Activated CD8-positive, alpha-beta memory T cell treated with anti-CD3 and anti-CD28 coated beads for 24 hours (primary cell): ENCODE results near the gene CEP135.
"Not testable (repeated sequence)": the region's sequence is repeated elsewhere in the genome, so short reads cannot be mapped to it uniquely, and the experiment has no call there.

ENCODE experiments used
- DNase-seq: peaks from one replicate; pipeline ENCODE4 v3.0.0-alpha.2; 2020

Gene CEP135

DNA sequence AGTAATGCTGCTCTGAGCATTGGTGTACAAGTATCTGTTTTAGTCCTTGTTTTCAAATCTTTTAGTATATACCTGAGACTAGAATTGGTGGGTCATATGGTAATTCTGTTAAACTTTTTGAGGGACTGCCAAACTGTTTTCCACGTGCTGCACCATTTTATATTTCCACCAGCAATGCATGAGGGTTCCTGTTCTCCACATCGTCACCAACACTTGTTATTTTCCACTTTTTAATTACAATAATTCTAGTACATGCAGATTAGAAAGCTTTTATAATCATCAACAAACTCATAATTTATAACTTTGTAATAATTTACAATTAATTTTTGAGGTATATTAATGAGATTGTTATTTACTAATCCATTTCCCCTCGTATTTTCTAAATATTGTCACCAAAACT is 79.4 kb downstream of the CEP135 start:
- DNase-seq: no peak

DNA sequence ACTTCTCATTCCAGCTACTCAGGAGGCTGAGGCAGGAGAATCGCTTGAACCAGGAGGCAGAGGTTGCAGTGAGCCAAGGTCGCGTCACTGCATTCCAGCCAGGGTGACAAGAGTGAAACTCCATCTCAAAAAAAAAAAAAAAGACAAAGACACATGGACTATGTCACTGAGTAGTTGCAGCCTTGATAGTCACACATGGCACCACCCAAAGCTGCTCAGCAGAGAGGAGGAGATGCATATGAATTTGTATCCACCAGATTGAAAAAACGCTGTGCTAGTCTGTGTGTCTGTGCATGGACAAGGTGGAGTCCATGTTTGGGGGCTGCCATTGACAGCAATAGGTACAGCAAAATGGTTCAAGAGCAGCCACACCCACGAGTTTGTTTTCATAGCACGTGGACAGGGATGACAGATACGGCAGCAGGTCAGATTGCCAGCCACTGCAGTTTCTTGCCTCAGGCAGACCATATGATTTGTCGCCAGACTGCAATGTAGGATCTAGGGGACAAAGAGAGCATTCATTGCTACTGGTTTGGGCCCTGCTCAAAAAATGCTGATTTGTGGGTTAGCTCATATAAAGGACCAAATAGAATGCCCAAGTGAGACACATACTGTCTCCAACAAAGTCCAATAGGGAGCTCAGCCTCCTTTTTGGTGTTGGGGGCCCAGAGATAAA is 89.9 kb downstream of the CEP135 start:
- no peak for DNase-seq

DNA sequence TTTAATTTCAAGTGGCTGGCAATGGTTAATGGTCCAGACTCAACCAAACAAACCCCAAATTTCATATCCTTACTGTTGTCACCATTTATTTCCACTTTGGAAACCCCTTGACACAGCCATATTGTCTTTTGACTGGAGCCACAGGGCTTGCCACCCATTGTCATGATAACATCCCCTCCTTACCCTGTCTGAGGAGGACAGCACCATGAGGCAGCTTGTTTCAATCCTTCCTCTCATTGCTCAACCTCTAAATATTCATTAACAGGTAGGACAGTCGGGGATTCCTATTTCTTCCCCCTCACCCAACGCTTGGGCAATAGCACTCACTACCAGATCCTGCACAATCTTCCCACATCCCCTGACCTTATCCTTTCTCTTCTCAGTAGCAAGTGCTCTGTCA is 92.1 kb downstream of the CEP135 start:
- no peak for DNase-seq

DNA sequence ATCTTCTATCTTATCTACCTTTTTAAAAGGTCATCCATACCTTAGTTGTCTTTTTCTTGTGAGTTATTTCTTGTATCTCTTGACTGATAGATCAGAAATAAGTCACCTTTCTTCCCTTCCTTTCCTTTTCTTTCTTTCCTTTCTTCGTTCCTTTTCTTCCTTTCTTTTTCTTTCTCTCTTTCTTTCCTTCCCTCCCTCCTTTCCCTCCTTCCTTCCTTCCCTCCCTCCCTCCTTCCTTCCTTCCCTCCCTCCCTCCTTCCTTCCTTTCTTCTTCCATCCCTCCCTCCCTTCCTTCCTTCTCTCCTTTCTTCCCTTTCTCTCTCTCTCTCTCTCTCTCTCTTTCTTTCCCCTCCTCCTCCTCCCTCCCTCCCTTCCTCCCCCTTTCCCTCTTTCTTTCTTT is 93.5 kb downstream of the CEP135 start:
- DNase-seq: no peak

DNA sequence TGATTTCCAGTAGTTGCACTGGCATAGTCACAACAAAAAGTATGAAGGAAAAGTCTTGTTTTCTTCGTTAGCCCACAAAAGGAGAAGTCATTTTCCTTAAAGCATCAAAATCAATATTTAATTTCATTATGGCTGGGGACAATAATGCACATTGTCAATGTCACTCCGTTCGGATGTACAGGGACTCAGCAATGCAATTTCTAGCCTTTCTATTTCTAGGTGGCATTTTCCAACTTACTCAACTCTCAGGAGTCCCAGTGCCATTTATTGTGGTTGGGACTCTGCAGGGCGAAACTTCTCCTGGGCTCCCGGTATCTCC is 99.6 kb downstream of the CEP135 start:
- no peak for DNase-seq

DNA sequence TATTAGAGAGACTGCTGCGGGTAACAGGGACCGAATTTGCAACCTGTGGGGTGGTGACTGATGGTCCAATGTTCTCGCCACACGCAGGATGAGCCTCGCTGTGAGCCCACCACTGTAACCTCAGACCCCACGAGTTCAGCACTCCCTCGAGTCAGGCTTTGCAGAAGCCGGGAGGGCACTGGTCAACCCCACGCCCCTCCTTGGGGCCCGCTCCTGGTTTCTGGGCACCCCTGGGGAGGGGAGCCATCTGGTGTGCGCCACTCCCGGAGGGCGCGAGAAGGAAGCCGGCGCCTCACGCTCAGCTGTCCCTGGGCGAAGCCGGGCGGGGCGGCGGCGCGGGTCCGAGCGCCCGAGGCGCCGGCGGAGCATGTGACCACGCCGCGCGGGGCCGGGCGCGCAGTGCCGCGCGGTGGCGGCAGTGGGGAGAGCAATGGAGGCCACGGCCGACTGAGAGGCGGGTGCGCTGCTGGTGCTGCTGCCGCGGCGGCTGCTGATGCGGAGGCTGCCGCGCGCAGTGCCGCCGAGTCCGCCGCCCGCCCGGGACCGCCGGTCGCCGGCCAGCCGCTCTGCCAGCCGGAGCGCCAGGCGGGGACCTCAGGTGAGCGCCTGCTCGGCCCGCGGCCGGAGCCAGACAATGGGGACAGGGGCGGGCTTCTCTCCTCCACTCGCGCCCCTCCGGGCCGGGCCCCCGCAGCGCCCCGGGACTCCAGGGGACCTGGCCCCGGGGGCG is 100.1 kb downstream of the CEP135 start:
- DNase-seq: peak; percentile 70

DNA sequence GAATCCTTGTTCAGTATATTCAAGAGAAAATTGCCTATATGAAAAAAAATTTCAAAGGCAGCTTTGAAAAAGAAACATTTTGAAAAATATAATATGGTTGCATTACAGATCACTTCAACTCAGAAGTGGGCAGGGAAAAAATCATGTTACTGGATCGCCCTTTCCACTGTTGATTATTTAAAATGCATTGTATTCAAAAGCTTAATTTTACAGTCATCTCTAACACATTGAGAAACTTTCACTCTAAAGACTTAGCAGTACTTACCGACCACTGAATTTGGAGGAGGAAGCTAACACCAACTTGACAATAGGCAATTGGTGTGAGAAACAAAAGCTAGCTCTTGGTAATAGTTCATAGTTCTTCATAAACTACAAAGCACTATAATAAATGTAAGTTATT is 101.9 kb downstream of the CEP135 start:
- no peak for DNase-seq

DNA sequence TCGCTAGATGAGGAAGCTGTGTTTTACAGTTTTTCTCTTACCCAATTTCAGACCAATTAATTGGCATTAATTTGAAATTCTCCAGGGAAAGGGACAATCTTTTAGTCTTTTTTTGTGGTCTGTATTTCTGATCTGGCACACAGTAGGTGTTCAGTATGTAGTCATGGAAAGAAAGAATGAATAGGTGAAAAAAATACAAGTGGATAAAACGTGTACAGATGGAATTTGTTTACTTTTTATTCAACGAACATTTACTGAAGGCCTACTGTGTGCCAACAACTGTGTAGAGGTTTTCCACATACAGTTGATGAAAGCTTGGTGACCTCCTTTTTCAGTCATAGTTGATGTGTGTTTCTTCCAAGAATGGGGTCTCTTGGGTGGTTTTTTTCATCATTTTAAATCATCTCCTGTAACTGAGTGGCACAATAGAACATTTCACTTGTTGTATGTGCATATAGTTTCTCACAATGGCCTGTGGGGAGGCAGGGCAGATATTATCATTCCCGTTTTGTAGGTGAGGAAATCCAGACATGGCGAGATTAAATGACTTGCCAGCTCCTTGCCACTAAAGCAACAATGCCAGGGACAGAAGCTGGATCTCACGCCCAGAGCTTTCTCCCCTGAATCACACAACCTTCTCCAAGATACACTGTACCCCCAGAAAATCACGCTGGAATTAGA is 102.4 kb downstream of the CEP135 start:
- DNase-seq: no peak

DNA sequence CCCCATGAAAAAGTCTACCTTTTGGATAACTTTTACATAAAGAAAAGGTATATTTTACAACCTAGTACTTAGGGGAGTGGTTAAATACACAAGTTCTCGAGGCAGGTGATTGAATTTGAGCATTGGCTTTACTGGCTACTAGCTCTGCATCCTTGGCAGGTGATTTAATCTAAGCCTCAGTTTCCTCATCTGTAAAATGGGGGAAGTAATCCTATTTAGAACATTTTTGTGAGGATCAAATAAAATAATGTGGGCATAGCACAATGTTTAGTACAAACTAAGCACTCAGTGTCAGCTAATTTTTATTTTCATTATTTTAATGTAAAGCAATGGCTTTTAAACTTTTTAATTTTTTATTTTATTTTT is 102.9 kb downstream of the CEP135 start:
- no peak for DNase-seq

DNA sequence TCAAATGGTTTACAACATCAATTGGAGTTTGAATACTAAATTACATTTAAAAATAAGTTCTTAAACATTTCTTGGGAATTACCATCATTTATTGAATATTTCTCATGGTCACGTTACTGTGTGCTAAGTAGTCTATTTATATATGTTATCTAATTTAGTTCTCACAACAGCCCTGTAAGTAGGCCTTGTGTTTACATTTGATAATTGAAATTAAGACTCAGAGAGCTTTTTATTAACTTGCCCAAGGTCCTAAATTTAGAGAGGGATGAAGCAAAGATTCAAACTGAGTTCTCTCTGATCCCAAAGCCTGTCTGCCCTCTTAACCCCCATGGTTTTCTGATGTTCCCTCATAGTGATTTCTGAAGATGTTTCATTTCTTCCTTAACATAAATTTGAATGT is 103.7 kb downstream of the CEP135 start:
- no peak for DNase-seq

DNA sequence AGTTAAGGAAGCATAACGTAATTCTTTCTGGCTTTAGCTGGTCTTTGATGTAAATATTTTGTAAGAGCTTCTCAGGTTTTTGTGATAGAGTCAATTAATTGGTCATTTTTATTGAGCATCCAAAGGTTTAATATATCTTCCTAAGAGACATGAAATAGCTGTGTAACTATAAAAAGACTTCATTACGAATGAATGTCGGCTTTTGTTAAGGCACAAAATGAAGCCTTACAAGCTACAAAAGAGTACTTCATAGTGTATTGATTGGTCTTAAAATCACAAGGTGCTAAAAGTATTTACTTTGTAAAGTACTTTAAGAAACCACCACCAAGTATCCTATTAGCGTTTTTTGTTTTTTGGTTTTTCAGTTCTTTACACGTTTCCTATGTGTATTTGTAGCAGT is 104.2 kb downstream of the CEP135 start:
- DNase-seq: no peak

DNA sequence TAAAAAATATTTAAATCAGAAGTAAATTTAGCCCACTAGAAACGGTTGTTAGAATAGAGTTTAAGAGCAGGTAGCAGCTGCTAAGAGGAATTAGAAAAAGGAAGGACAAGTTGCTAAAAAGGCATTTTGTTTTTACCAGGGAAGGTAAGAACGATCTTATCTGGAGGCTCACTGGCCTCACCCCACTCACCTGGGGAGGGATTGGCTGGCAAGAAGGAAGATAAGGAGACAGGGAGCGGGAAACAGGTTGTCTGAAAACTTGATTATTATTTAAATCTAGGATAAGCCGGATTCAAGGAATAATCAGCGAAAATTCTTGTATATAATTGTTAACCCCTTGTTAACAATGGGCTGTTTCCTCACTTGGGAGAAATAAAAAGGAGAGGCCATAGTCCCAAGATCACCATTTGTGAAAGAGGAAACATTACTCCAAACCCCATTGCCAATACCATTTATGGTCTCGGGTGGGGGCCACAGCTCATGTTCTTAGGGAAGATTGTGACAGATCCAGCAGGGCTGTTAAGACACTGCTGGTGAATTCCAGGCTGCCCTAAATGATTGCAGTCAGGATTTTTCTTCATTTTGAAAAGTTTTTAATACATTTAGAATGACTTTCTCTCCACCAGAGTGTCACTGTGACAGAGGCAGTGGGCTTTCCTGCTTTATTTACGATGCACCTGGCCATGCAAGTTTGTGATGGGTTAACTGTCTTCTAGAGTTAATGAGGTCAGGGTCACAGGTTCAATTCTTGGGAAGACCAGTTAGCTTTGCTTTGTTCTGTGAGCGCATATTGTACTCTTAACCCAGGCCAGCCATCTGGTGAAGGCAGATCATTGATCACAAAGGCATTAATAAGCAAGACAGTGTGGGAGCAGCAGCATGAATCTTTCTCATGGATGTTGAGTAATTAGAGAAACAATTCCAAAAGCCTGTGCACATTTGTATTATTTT is 106.6 kb downstream of the CEP135 start:
- DNase-seq: no peak

DNA sequence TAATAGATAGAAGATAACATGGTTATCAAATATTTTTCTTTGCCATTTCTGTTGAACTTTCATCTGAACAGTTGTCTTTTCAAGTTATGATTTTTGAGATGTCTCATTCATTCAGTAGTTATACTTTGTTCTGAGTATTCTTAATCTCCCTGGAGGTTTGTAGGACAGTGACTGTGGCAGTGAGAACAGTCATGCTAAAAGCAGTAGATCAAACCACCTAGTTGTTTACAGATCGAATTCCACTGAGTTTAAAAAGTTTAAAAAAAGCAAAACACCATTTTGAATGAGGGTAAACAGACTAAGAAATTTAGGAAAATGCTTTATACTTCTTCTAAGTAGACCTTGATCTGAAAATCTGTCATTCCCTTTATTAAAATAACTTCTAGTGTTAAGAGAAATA is 107.2 kb downstream of the CEP135 start:
- no peak for DNase-seq

DNA sequence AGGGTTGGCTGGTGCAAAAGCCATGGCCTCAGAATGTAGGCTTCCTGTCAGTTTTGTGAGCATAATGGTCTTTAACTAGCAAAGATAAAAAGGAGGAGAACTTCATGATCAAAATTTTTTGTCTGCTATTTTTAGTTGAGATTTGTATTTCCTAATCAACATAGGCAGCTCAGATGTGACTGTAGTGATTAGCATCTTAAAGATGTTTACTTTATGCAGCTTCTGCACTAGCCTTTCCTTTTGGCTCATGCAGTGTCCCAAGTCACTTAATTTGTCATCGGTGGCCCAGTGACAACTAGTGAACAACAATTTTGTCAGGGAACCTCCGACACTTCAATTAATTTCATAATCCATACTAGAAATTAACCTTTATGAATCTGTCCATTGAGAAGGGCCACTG is 109.8 kb downstream of the CEP135 start:
- no peak for DNase-seq

DNA sequence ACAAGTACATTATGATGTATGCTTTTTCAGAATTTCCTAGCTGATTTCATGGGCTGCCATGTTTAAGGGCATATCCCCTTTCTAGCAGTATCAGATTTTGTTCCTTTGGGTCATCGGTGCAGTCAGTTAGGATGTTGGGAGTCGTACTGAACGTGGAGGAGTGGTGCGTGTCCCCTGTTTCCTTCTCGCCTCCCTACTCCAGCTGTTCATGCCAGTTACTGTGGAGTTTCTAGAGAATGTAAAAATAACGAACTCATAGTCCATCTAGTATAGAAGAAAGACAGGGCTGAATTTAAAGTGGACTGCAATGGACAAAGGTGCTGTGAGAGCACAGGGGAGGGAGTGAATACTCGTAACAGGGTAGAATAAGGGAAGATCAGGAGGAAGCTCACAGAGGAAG is 111.3 kb downstream of the CEP135 start:
- no peak for DNase-seq

DNA sequence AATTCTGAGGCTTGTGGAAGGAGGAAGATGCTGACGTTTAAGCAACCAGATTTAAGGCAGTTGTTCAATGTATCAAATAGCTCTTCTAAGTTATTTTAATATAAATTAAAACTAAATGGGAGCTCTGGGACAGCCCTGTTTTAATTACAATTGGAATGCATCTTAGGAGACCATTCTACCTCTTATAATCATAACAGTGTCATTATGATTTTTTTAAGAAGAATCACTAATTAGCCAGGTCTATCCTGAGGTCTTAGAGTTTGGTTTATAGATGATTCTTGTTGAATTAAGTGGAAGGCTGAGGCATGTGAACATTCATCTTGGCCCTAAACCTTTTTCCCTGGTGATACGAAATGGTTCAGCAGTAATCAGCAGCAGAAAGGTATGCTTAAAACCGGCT is 113.4 kb downstream of the CEP135 start:
- no peak for DNase-seq

DNA sequence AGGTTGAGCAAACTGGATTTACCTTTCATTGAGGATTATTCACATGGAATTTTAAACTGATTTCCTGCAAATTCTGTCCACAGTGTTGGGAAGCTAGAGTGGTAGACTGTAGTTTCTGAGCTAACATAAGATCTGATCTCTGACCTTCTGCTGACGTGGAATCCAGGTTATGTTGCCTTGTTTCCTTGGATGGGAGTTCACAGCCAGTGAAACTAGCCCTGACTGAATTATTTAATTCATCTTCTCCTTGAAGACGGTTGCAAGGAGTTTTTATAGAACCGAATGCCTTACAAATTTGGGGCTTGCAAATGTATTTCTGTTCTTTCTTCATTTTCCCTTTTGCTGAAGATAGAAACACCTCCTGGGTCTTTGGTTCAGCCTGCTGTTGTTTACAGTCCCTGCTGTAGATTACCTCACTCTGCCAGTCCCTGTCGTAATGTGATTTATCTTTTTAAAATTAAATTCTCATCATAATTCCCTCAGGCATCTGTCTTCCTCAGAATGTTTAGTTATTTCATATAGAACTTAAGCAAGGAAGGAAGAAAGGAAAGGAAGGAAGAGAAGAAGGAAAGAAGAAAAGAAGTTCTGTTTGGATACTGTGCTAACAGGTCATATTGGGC is 113.9 kb downstream of the CEP135 start:
- no peak for DNase-seq

DNA sequence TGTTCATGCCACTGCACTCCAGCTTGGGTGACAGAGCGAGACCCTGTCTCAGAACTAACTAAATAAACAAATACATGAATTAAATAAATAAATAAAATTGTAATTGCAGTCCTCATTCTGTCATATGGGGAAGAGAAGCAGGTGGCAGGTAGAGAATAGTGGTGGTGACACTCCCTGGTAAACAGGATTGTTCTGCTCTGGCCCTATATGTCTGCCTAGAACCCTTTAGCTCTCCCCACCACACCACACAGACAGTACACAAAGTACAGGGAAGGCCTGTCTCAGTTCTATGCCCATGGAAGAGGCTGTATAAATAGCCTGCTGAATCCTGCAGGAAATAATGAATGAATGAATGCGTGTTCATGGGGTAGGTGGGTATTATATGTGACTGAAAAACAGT is 117.7 kb downstream of the CEP135 start:
- DNase-seq: no peak

DNA sequence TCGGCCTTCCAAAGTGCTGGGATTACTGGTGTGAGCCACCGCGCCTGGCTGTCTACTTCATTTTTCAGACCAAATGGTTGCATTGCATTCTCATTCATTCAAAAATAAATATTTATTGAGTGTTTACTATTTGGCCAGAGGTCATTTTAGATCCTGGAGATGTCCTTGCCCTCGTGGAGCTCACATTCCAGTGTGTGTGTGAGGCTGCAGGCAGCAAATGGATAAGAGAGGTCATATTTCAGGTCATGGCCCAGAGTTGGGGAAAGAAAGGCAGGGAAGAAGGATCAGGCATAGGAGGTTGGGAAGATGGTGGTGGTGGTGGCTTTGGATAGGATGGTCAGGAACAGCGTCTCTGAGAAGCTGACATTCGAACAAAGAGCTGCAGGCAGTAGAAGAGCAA is 119.1 kb downstream of the CEP135 start:
- DNase-seq: no peak

DNA sequence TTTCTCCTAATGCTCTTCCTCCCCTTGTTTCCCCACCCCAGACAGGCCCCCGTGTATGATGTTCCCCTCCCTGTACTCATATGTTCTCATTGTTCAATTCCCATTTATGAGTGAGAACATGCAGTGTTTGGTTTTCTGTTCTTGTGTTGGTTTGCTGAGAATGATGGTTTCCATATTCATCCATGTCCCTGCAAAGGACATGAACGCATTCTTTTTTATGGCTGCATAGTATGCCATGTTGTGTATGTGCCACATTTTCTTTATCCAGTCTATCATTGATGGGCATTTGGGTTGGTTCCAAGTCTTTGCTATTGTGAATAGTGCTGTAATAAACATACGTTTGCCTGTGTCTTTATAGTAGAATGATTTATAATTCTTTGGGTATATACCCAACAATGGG is 124.0 kb downstream of the CEP135 start:
- DNase-seq: not testable (repeated sequence)

DNA sequence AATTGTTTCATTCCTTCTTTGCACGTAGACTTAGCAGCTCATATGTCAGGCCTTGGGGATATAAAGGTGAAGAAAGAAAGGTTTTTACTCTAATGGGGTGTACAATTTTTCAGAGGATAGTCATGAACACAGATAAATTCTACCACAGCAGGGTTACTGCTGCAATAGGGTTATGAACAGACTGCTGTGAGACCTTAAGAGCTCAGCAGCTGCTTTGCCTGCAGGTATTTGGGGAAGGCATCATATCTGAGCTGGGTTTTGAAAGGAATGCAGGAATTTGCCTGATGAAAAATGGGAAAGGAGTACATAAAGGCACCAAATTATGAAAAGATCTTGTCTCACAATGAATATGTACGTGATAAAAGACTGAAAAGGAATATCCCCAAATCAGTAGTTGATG is 128.9 kb downstream of the CEP135 start:
- DNase-seq: no peak

DNA sequence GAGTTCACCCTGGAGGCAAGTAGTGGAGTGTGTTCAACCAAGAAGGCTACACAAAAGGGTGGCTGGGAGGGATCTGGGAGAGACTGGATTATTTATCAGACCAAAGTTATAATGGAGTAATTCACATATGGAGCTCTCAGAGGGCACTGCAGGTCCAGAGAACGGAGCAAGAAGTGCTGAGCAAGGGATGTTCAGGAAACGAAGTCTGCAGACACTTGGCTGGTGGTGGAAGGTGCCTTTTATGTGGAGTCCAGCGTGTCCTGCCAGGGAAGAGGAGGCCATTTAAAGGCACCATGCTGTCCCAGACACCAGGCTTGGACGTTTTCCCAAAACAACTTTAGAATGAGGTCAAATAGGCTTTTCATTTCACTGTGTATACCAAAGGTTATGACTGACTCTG is 130.1 kb downstream of the CEP135 start:
- DNase-seq: no peak

DNA sequence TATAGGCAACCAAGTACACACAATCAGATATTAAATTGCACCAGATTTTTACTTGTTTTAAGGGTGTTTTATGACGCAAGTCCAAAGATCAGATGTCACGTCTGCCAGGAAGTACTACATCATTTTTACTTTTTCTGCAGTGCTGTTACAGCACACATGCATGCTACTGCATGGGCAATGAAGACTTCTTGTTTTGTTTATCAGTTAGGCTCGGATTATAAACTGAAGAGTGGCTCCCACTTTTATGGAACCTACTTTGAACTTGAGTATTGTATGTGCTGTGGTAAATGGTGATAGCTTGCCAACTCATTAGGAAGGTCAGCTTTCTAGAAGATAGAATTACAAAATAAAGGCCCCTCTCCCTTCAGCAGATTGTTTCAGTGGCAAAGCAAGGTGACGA is 131.6 kb downstream of the CEP135 start:
- DNase-seq: no peak
